Adrenal gland (tissue), 5 donors: ENCODE results near the gene ZKSCAN5.

Source experiments
- CTCF ChIP-seq, 6 experiments: fragments of 450-650 bp in 4 of 6; fragments of 200-600 bp in 2 of 6; sonication (generic) in 1 of 6; IDR thresholded peaks; 1 replicate in 5 of 6; 2 replicates in 1 of 6; pipeline versions ENCODE4 v1.5.1 to v1.8.0; 2016 to 2021; ENCODE audit warnings: antibody characterized with exemption in 6 of 6, mild to moderate bottlenecking in 2 of 6, moderate library complexity in 1 of 6
- POLR2A ChIP-seq, 2 donors: fragments of 450-650 bp; IDR thresholded peaks; one replicate each; pipeline ENCODE4 v1.6.1; 2017; ENCODE audit warnings: antibody characterized with exemption in 2 of 2, mild to moderate bottlenecking in 2 of 2, moderate library complexity in 1 of 2
- donor health status: DM: no; HTN: no; CAD: no.

- TF ChIP-seq CTCF (IDR thresholded peaks at IDR 0.05) (no peak), POLR2A (IDR thresholded peaks at IDR 0.05) (no peak)
Measured at GRCh38 chr7:99541212-99541611, 36.8 kb downstream of the ZKSCAN5 start.
